Endometrial microvascular endothelial cells (primary cell): ENCODE measurements around the gene COL5A1. TPM values are rescaled to one million over a fixed set of nuclear protein-coding genes. Genes with fewer than 3 reads are reported as not detected.

ENCODE experiments used
- in situ Hi-C: cut with HindIII; loops from 2 replicates; pipeline ENCODE4 v1.10.0; 2017; ENCODE audit warnings: low sequenced_read_pairs, low pct_unique_long_range_greater_than_20kb; ENCODE audit errors: inconsistent ontology term
- total RNA-seq: library from RNA; depleted of rRNA; stranded (reverse); fragments of >200 nt; gene quantifications from one replicate; pipeline ENCODE4 v1.2.3, GENCODE V29; 2015; ENCODE audit errors: inconsistent ontology term

COL5A1 gene
- total RNA-seq, 1 donor from 2014 or later, result 23.8 TPM

DNA sequence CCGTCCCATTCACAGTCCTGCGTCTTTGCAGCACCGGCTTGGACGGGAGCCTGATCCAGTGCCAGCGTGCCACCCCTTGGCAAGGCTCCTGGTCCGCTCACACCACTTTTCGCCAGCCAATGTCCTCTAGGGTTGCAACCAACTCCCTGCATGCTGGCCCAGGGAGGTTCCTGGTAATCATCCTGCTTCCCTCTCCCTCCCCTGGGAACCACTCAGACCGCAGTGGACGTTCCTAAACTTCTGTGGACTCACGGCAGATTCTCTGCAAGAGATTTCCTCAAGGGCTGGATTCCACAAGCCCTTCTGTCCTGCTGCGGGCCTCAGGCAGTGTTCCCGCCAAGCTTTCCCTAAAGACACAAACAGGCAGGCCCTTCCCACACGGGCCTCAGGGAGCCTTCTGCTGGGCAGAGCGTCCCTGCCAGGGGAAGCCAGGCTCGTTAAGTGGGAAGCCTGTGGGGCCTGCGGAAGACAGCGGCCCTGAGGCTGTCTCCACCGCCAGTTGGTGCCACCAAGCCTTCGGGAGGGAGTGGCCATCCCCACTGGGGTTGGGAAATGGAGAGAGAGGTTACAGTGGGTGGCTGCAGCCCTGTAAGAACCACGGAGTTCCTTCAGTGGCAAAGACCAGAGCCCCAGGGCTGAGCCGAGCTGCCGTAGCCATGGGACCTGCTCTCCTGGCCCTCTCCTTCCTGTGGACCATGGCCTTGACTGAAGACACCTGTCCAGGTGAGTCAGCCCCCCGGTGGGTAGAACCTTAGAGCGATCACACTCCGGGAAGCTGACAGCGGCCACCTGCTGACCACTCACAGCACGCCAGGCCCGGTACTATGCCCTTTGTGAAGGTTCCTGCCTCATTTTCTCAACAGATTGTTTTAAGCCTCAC, 222.6 kb downstream of the COL5A1 start:
- in situ Hi-C loops, result no loop called here

DNA sequence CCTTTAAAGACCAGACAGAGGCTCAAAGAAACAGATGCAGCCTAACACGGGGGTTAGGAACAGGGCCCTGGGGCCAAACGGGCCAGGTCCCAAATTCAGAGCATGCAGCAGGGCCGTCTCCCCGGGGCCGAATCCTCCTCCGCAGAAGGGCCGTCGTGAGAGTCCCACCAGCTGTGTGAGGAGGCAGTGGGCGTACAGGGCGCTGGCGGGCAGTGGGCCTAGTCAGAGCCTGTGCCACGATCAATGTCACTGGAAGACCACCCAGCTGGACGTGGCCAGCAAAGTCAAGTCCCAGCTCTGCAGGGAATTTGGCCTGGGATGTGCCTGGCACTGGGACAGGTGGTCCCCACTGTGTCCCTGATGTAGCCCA, 223.2 kb downstream of the COL5A1 start:
- in situ Hi-C loops, result no loop called here

DNA sequence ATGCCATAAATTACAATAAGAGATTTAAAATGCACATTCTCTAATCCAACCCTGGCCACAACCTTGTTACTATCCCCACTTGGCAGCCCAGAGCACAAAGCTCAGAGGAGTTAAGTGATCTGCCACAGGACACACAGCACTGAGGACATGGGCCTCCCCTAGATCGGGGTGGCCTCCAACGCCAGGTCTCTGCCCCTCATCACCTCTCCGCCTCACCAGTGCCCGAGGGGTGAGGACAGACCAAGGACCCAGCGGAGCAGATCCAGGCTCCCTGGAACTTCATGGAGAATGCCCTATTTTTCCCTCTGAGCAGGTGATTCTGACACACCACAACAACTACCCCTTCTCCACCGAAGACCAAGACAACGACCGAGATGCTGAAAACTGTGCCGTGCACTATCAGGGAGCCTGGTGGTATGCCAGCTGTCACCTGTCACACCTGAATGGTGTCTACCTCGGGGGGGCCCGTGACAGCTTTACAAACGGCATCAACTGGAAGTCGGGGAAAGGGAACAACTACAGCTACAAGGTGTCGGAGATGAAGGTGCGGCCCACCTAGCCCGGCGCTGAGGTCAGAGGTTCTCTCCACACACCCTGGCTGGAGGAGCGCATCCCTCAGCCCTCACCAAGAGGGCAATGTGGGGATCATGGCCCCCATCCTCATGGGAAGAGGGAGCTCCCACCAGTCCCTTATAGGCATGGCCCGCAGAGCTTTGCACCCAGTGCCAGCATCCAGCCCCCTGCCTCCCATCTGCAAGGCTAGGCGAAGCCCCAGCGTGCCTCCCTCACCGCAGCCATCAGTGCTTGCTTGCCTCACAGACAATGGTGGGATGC, 226.5 kb downstream of the COL5A1 start:
- in situ Hi-C loops, result no loop called here

DNA sequence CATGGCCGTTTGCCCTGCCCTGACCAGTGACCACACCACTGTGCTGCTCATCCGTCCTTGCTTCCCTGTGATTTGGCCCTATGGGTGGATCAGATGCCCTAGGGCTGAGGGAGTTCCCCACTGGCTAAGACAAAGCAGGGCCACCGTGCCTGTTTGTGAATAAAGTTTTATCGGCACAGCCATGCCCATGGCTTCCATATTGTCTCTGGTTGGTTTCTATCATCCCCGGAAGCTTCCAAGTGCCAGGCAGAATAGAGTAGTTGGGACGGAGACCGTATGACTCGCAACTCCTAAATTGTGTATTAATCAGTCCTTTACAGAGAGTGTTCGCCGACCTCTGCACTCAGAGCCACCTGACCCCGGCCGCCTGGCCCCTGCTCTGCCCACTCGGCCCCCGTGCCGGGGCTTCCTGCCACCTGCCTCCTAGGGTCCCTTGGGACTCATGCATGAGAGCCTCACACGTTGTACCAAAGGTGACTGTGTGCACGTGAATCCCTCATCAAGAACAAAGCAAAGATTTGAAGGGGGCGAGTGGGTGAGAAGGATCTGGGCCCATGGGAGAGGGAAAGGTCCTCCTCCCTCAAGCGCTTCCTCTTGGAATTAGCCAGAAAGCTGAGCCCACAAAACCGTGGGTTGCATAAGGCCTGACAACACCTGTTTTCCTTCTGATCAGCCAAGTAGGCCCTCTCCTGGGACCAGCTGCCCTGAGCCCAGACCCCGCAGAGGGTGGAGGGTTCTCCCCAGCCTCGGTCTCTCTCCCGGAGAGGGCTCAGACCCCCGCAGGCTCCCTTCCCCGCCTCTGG, 227.3 kb downstream of the COL5A1 start:
- in situ Hi-C loops, result no loop called here

GRCh38 chr9:134869554-134870300, 228.1 kb downstream of the COL5A1 start:
- in situ Hi-C loops, result no loop called here

DNA sequence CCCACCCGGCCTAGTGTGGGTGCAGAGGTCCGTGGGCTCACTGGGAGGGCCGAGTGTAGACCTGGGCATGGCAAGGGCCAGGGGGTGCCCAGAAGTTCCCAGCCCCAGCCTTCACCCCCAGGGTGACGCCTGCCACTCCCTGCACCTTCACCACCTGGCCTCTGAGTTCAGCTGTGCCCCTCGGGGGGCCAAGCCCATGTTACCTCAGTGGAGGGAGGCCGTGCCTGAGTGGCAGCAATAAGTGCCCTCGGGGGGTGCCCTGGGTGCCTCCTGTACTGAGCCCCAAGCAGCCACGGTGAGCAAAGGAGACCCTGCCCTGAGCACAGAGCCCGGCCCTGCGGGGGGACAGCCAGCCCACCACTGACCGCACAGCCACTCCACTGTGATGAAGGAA, 228.7 kb downstream of the COL5A1 start:
- in situ Hi-C loops, result no loop called here

GRCh38 chr9:134870746-134871662, 229.4 kb downstream of the COL5A1 start:
- in situ Hi-C loops, result no loop called here

GRCh38 chr9:134871697-134872340, 230.2 kb downstream of the COL5A1 start:
- in situ Hi-C loops, result no loop called here

- in situ Hi-C loops, result no loop called here
Measured at GRCh38 chr9:134872482-134873231, 231.1 kb downstream of the COL5A1 start.

DNA sequence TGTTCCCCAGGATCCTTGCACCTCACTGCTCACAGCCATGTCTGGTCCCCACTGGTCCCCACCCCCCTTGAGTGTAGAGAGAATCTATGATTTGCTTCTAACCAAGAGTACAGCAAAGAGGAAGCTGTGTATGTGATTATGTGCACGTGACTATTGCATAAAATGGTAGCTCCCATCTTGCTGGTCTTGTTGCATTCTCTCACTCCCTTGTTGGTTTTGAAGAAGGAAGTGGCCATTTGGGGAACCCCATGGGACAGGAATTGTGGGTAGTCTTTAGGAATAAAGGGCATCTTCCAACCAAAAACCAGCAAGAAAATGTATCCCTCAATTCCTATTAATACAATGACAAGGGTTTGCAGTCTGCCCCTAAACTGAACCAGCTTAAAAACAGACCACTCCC, 233.8 kb downstream of the COL5A1 start:
- in situ Hi-C loops, result no loop called here

DNA sequence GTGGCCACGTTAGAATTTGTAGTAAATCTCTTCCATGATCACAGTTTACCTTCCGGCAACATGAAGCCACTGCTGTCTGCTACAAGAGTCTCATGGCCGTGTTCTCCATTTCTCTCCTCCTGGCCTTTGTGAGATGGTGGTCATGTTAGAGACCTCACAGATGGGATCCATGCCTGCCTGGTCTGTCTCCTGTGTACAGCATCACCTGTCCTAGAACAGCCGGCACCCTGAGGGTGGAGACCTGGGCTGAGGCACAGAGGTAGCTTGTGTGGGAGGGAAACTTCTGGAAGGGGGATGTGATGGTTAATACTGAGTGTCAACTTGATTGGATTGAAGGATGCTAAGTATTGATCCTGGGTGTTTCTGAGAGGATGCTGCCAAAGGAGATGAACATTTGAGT, 235.9 kb downstream of the COL5A1 start:
- in situ Hi-C loops, result no loop called here

DNA sequence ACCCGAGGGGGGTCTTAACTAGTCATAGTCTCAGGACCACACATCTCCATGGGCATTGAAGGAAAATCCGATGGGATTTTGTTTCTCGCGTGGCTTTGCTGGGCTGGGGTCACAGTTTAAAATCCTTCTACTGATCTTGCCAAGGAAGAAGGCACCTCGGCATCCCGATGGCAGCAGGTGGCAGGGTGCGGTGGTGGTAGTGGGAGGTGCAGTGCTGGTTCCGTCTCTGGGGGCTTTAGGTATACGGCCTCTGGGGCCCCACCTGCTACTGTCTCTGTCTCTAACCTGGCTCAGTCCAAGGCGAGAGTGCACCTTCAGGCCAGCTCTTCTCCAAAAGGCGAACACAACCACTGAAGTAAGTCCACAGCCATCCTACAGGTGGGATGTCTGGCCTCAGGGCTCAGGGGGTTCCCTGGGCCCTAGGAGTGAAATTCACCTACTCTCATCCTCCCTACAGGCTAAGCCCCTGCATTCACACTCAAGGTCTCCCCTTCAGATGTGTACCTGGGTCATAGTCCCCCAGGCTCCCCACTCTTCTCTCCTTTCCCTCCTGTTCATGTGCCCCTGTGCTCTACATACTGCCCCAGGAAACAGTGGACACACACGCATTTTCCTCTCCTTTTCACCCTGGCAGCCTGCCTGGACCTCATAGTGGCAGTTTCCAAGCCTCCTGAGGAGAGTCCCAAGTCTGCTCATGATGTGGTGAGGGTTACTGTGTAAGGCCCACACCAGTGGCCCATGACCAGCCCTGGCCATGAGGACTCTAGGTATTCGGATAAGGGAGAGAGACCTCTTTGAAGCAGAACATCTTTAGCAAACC, 238.3 kb downstream of the COL5A1 start:
- in situ Hi-C loops, result no loop called here

DNA sequence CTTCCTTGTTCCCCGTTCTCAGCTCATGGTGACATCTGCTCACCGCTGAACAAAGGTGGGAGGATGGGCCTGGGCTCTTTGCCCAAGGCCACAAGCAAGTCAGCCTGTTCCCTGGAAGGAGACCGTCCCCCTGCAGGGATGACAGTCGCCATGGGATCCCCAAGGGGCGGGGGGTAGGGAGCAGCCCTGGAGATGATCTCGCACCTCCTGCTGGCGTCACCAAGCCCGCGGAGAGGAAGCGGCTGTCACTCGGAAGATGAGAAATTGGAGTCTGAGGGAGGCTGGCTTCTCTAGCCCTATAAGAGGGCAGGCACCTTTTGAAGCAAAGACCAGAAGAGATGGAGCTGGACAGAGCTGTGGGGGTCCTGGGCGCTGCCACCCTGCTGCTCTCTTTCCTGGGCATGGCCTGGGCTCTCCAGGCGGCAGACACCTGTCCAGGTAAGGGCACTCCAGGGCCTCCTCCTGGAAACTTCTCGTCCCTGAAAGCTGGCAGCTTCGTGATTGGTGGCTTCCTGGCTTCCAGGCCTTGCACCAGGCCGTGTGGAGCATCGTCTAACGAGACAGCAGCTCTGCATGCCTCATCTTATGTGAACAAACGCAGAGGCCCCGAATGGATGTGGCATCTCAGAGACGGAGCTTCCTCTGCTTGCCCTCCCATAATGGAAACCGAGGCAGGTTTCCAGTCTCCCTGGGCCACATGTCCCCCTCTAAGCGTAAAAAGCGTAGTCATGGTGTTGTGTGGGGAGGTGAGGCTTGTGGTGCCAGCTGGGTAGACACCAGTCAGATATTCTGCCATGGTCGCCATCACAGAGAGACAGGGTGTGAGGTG, 239.1 kb downstream of the COL5A1 start, which contains the start of gene FCN2:
TSS of gene FCN2 (plus strand) at position 327 of the 829 bp plus-strand sequence. CDS start at position 339, 12 bp downstream.
- in situ Hi-C loops, result no loop called here

- in situ Hi-C loops, result no loop called here
Measured at GRCh38 chr9:134881313-134881670, 239.7 kb downstream of the COL5A1 start.

- in situ Hi-C loops, result no loop called here
Measured at GRCh38 chr9:134882204-134882785, 240.7 kb downstream of the COL5A1 start.
